ENCODE measurements around the gene JKAMP. TPM values are rescaled to one million over a fixed set of nuclear protein-coding genes. Genes with fewer than 3 reads are reported as not detected.
"Not testable (repeated sequence)": the region's sequence is repeated elsewhere in the genome, so short reads cannot be mapped to it uniquely, and the experiment has no call there.

Gene JKAMP
- 45.5 to 48.6 TPM (median 48.3 TPM) in 3 replicates for total RNA-seq
- long read RNA-seq, transcript JKAMP-203 (7 exons, 1,636 nt), result minor isoform, 39 of 141 reads
- long read RNA-seq, transcript JKAMP-201 (7 exons, 1,726 nt), result major isoform, 73 of 141 reads
- long read RNA-seq, transcript JKAMP-214 (6 exons, 2,302 nt), result minor isoform, 7 of 141 reads
- long read RNA-seq, partial matches to known transcripts, result 6 of 141 reads
- long read RNA-seq, other reads (novel, unspliced or antisense), result 10 of 141 reads

GRCh38 chr14:59483819-59484638 is at the start of gene JKAMP, which contains the start of gene L3HYPDH:
Gene JKAMP, plus strand, starts transcription at chr14:59484517. Its CDS starts 73 bp downstream, at chr14:59484590.
Gene L3HYPDH, minus strand, starts transcription at chr14:59484408. Its CDS starts 92 bp downstream, at chr14:59484316.
- Mint-ChIP-seq H3K9me3 (ENCODE audit: low read depth) (no peaks in the 10 kb centered on the region), H3K27me3 (ENCODE audit: low read depth) (no peaks in the 10 kb centered on the region), H3K4me1 (ENCODE audit: low read depth) (peaks cover 58% of the 10 kb centered on the region), H3K4me3 (ENCODE audit: unreplicated experiment) (peak within 1 kb of the TSS; percentile 94), H3K36me3 (ENCODE audit: low read depth) (peaks cover 10% of the 10 kb centered on the region), H3K27ac (ENCODE audit: unreplicated experiment) (peak within 1 kb of the TSS; percentile 97)
- peak; percentile 84 for TF ChIP-seq CTCF (IDR thresholded peaks at IDR 0.05)
- DNase-seq (ENCODE audit: low spot score), result peak; percentile 99

- no peaks in the 10 kb centered on the region for H3K9me3 Mint-ChIP-seq (ENCODE audit: low read depth)
- H3K4me3 Mint-ChIP-seq (ENCODE audit: unreplicated experiment), result no peak overlapping the region
- peaks cover 3% of the 10 kb centered on the region for H3K36me3 Mint-ChIP-seq (ENCODE audit: low read depth)
- no peak for DNase-seq (ENCODE audit: low spot score)
- no peak for TF ChIP-seq CTCF (IDR thresholded peaks at IDR 0.05)
- no peak overlapping the region for H3K27ac Mint-ChIP-seq (ENCODE audit: unreplicated experiment)
- H3K4me1 Mint-ChIP-seq (ENCODE audit: low read depth), result peaks cover 34% of the 10 kb centered on the region
- no peaks in the 10 kb centered on the region for H3K27me3 Mint-ChIP-seq (ENCODE audit: low read depth)
Measured at GRCh38 chr14:59435101-59435500, 49.2 kb upstream of the JKAMP start.

GRCh38 chr14:59435987-59436386 is 48.3 kb upstream of the JKAMP start:
- Mint-ChIP-seq H3K4me1 (ENCODE audit: low read depth) (peaks cover 40% of the 10 kb centered on the region), H3K27me3 (ENCODE audit: low read depth) (no peaks in the 10 kb centered on the region), H3K4me3 (ENCODE audit: unreplicated experiment) (no peak overlapping the region), H3K27ac (ENCODE audit: unreplicated experiment) (no peak overlapping the region), H3K36me3 (ENCODE audit: low read depth) (peaks cover under 1% of the 10 kb centered on the region), H3K9me3 (ENCODE audit: low read depth) (no peaks in the 10 kb centered on the region)
- no peak for TF ChIP-seq CTCF (IDR thresholded peaks at IDR 0.05)
- DNase-seq (ENCODE audit: low spot score), result no peak

- no peak for TF ChIP-seq CTCF (IDR thresholded peaks at IDR 0.05)
- DNase-seq (ENCODE audit: low spot score), result no peak
- no peaks in the 10 kb centered on the region for H3K27me3 Mint-ChIP-seq (ENCODE audit: low read depth)
Measured at GRCh38 chr14:59438195-59438647, 46.1 kb upstream of the JKAMP start.

GRCh38 chr14:59439256-59439965 is 44.9 kb upstream of the JKAMP start:
- Mint-ChIP-seq H3K27me3 (ENCODE audit: low read depth) (no peaks in the 10 kb centered on the region), H3K4me1 (ENCODE audit: low read depth) (peaks cover 43% of the 10 kb centered on the region), H3K9me3 (ENCODE audit: low read depth) (no peaks in the 10 kb centered on the region), H3K36me3 (ENCODE audit: low read depth) (peaks cover 2% of the 10 kb centered on the region), H3K27ac (ENCODE audit: unreplicated experiment) (peak overlapping the region; percentile 56), H3K4me3 (ENCODE audit: unreplicated experiment) (no peak overlapping the region)
- no peak for TF ChIP-seq CTCF (IDR thresholded peaks at IDR 0.05)
- no peak for DNase-seq (ENCODE audit: low spot score)

More at GRCh38 chr14:59438195-59438647, 46.1 kb upstream of the JKAMP start:
- H3K36me3 Mint-ChIP-seq (ENCODE audit: low read depth), result peaks cover 2% of the 10 kb centered on the region
- H3K9me3 Mint-ChIP-seq (ENCODE audit: low read depth), result no peaks in the 10 kb centered on the region
- peak overlapping the region; percentile 56 for H3K27ac Mint-ChIP-seq (ENCODE audit: unreplicated experiment)
- peaks cover 40% of the 10 kb centered on the region for H3K4me1 Mint-ChIP-seq (ENCODE audit: low read depth)
- no peak overlapping the region for H3K4me3 Mint-ChIP-seq (ENCODE audit: unreplicated experiment)

- H3K4me1 Mint-ChIP-seq (ENCODE audit: low read depth); H3K27me3 Mint-ChIP-seq (ENCODE audit: low read depth); H3K9me3 Mint-ChIP-seq (ENCODE audit: low read depth); H3K27ac Mint-ChIP-seq (ENCODE audit: unreplicated experiment); DNase-seq (ENCODE audit: low spot score); H3K4me3 Mint-ChIP-seq (ENCODE audit: unreplicated experiment); H3K36me3 Mint-ChIP-seq (ENCODE audit: low read depth): not testable (repeated sequence)
Measured at GRCh38 chr14:59448673-59449072, 35.6 kb upstream of the JKAMP start.
